Measurements from ENCODE around the gene CKS2. TPM values are rescaled to one million over a fixed set of nuclear protein-coding genes. Genes with fewer than 3 reads are reported as not detected.

Gene CKS2
- total RNA-seq, 3 donors from 2014 or later: 18.2 to 32.4 (median 21.7) TPM

- H3K27ac ChIP-seq: no peak overlapping the region
- peaks cover 5% of the 10 kb centered on the region for H3K36me3 ChIP-seq
- H3K4me3 ChIP-seq: no peak overlapping the region
- no peak for TF ChIP-seq POLR2A (IDR thresholded peaks at IDR 0.05)
- no peak for TF ChIP-seq POLR2AphosphoS5 (IDR thresholded peaks at IDR 0.05)
- TF ChIP-seq, protein P1, sequence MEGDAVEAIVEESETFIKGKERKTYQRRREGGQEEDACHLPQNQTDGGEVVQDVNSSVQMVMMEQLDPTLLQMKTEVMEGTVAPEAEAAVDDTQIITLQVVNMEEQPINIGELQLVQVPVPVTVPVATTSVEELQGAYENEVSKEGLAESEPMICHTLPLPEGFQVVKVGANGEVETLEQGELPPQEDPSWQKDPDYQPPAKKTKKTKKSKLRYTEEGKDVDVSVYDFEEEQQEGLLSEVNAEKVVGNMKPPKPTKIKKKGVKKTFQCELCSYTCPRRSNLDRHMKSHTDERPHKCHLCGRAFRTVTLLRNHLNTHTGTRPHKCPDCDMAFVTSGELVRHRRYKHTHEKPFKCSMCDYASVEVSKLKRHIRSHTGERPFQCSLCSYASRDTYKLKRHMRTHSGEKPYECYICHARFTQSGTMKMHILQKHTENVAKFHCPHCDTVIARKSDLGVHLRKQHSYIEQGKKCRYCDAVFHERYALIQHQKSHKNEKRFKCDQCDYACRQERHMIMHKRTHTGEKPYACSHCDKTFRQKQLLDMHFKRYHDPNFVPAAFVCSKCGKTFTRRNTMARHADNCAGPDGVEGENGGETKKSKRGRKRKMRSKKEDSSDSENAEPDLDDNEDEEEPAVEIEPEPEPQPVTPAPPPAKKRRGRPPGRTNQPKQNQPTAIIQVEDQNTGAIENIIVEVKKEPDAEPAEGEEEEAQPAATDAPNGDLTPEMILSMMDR (IDR thresholded peaks at IDR 0.05): no peak
- H3K4me1 ChIP-seq: no peaks in the 10 kb centered on the region
- no peaks in the 10 kb centered on the region for H3K9me3 ChIP-seq
- H3K27me3 ChIP-seq: no peaks in the 10 kb centered on the region
- no peak for DNase-seq (ENCODE audit: low spot score in 2 of 2)
- intact Hi-C loops (cut with DNase I; ENCODE audit: low total_unique reads): no loop called here
Observed at GRCh38 chr9:89365532-89365912, 54.5 kb downstream of the CKS2 start.

Other genes with a start within 250 kb of the CKS2 start
- 1 to 10 TPM; 1.0 to 6.7 (median 2.3) TPM for gene SHC3, start 132.4 kb upstream of the CKS2 start, total RNA-seq
- 10 to 100 TPM; 40.5 to 84.7 (median 76.0) TPM for gene SECISBP2, start 7.3 kb downstream of the CKS2 start, total RNA-seq
- 10 to 100 TPM in 2 of 3 donors, 1 to 10 TPM in 1; 9.9 to 24.6 (median 16.1) TPM for gene SEMA4D, start 186.9 kb downstream of the CKS2 start, total RNA-seq